ENCODE measurements around the gene KANK2. TPM values are rescaled to one million over a fixed set of nuclear protein-coding genes. Genes with fewer than 3 reads are reported as not detected.

Gene KANK2
- total and polyA plus RNA-seq, 10 of the 15 experiments (the other 5 are each of a cell fraction or from before 2014, with no cell fraction given): 4.9 to 33.0 (median 21.0) TPM

DNA sequence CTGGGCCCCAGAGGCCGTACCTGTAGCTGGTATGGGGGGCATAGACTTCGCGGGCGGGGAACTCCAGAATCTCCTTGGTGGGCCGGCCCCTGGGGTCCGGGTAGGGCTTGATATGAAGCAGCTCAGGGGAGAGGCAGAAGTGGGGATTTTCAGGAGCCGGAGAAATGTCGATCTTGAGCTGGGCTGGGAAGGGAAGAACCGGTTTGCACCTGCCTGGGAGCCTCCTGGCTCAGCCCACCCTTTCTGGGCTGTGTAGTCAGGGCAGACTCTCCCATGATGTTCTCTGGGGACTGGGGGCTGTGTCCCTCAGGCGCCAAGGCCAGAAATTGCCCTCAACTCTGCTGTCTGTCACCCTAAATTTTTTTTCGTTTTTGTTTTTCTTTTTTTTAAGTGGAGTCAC is 44.7 kb upstream of the KANK2 start:
- DNase-seq (ENCODE audit: low read depth, low spot score): no peak
- Histone ChIP-seq H4K20me1 (ENCODE audit: control insufficient read depth, insufficient read depth) (no peaks in the 10 kb centered on the region), H3K27me3 (replicated peaks in 1 of 2; ENCODE audit: control insufficient read depth in 2 of 2, insufficient read depth in 2 of 2, low read length in 1 of 2) (no peaks in the 10 kb centered on the region), H3K36me3 (ENCODE audit: control insufficient read depth in 2 of 2, insufficient read depth in 2 of 2, low read length in 1 of 2) (no peaks in the 10 kb centered on the region; a peak in 1 of 4 replicates), H3K4me2 (ENCODE audit: control insufficient read depth, insufficient read depth) (no peak overlapping the region), H3K9me3 (replicated peaks; ENCODE audit: control insufficient read depth, insufficient read depth, low read length) (no peaks in the 10 kb centered on the region), H3K79me2 (ENCODE audit: control insufficient read depth, insufficient read depth, low read length) (no peaks in the 10 kb centered on the region), H3K27ac (ENCODE audit: control insufficient read depth, insufficient read depth) (no peak overlapping the region), H2AFZ (ENCODE audit: control insufficient read depth, low read depth, low read length) (no peak overlapping the region), H3K4me3 (no peak overlapping the region), H3K9ac (ENCODE audit: control insufficient read depth, insufficient read depth, low read length) (no peak overlapping the region), H3K4me1 (ENCODE audit: control insufficient read depth, insufficient read depth, low read length) (no peaks in the 10 kb centered on the region)
- intact Hi-C loops (cut with micrococcal nuclease; ENCODE audit: unreplicated experiment) (no loop called here), in situ Hi-C loops (cut with MboI) (no loop called here)
- BruUV-seq (replicated peaks): no TSS peak
- no peak for ATAC-seq
- SMC1A ChIA-PET (ENCODE audit: uncharacterized antibody, unreplicated experiment): no interaction called here
- WGBS (ENCODE audit: insufficient coverage, insufficient replicate concordance, low lambda C conversion rate, missing lambda C conversion rate): 76% methylated on average over 11 of the region's 11 CpGs
- no peak for FAIRE-seq
- POLR2A ChIA-PET: interaction anchor here (0.5 kb wide), 1 partner anchor 691 kb away, joined by 4 read pairs; no protein-coding TSS in a partner anchor
- RAD21 ChIA-PET (ENCODE audit: unreplicated experiment): no interaction called here
- CTCF ChIA-PET: interaction anchor here (0.6 to 2.8 kb wide), 7 partner anchors 8 to 241 kb away, joined by 3 to 14 read pairs (median 5); partner anchors contain the start of gene DOCK6
- no peak for TF ChIP-seq HDAC6 (IDR thresholded peaks at IDR 0.05; ENCODE audit: unreplicated experiment)
- TF ChIP-seq NR2C2 (IDR thresholded peaks at IDR 0.05; ENCODE audit: borderline replicate concordance, control insufficient read depth, insufficient read length, low read depth): no peak
- no peak for TF ChIP-seq BRCA1 (IDR thresholded peaks at IDR 0.05; ENCODE audit: low read depth, low read length)
- no peak for TF ChIP-seq RB1 (IDR thresholded peaks at IDR 0.05; ENCODE audit: borderline replicate concordance)
- TF ChIP-seq, protein P1, sequence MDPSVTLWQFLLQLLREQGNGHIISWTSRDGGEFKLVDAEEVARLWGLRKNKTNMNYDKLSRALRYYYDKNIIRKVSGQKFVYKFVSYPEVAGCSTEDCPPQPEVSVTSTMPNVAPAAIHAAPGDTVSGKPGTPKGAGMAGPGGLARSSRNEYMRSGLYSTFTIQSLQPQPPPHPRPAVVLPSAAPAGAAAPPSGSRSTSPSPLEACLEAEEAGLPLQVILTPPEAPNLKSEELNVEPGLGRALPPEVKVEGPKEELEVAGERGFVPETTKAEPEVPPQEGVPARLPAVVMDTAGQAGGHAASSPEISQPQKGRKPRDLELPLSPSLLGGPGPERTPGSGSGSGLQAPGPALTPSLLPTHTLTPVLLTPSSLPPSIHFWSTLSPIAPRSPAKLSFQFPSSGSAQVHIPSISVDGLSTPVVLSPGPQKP (IDR thresholded peaks at IDR 0.05; ENCODE audit: low read depth, low read length): no peak
- TF ChIP-seq POLR2A (IDR thresholded peaks at IDR 0.05; ENCODE audit: low read depth, low read length): no peak
- TF ChIP-seq, protein P2, sequence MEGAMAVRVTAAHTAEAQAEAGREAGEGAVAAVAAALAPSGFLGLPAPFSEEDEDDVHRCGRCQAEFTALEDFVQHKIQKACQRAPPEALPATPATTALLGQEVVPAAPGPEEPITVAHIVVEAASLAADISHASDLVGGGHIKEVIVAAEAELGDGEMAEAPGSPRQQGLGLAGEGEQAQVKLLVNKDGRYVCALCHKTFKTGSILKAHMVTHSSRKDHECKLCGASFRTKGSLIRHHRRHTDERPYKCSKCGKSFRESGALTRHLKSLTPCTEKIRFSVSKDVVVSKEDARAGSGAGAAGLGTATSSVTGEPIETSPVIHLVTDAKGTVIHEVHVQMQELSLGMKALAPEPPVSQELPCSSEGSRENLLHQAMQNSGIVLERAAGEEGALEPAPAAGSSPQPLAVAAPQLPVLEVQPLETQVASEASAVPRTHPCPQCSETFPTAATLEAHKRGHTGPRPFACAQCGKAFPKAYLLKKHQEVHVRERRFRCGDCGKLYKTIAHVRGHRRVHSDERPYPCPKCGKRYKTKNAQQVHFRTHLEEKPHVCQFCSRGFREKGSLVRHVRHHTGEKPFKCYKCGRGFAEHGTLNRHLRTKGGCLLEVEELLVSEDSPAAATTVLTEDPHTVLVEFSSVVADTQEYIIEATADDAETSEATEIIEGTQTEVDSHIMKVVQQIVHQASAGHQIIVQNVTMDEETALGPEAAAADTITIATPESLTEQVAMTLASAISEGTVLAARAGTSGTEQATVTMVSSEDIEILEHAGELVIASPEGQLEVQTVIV (IDR thresholded peaks at IDR 0.05; ENCODE audit: borderline replicate concordance, partially characterized antibody): no peak
- TF ChIP-seq POLR2AphosphoS5 (IDR thresholded peaks at IDR 0.05; ENCODE audit: low read length): no peak
- no peak for TF ChIP-seq TCF3 (IDR thresholded peaks at IDR 0.05; ENCODE audit: borderline replicate concordance, insufficient read depth, low read depth, low read length)
- TF ChIP-seq, protein P3, sequence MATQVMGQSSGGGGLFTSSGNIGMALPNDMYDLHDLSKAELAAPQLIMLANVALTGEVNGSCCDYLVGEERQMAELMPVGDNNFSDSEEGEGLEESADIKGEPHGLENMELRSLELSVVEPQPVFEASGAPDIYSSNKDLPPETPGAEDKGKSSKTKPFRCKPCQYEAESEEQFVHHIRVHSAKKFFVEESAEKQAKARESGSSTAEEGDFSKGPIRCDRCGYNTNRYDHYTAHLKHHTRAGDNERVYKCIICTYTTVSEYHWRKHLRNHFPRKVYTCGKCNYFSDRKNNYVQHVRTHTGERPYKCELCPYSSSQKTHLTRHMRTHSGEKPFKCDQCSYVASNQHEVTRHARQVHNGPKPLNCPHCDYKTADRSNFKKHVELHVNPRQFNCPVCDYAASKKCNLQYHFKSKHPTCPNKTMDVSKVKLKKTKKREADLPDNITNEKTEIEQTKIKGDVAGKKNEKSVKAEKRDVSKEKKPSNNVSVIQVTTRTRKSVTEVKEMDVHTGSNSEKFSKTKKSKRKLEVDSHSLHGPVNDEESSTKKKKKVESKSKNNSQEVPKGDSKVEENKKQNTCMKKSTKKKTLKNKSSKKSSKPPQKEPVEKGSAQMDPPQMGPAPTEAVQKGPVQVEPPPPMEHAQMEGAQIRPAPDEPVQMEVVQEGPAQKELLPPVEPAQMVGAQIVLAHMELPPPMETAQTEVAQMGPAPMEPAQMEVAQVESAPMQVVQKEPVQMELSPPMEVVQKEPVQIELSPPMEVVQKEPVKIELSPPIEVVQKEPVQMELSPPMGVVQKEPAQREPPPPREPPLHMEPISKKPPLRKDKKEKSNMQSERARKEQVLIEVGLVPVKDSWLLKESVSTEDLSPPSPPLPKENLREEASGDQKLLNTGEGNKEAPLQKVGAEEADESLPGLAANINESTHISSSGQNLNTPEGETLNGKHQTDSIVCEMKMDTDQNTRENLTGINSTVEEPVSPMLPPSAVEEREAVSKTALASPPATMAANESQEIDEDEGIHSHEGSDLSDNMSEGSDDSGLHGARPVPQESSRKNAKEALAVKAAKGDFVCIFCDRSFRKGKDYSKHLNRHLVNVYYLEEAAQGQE (IDR thresholded peaks at IDR 0.05; ENCODE audit: low read depth, low read length): no peak
- TF ChIP-seq TCF12 (IDR thresholded peaks at IDR 0.05; ENCODE audit: low read depth, low read length): no peak
- no peak for TF ChIP-seq SRF (IDR thresholded peaks at IDR 0.05; ENCODE audit: low read depth in 2 of 2, low read length in 2 of 2)
- TF ChIP-seq MTA3 (IDR thresholded peaks at IDR 0.05; ENCODE audit: borderline replicate concordance, low read length): no peak
- no peak for TF ChIP-seq SIX5 (IDR thresholded peaks at IDR 0.05; ENCODE audit: low read depth, low read length, severe bottlenecking)
- no peak for TF ChIP-seq FOXM1 (IDR thresholded peaks at IDR 0.05; ENCODE audit: low read depth, low read length)
- TF ChIP-seq BACH1 (IDR thresholded peaks at IDR 0.05; ENCODE audit: borderline replicate concordance): no peak
- TF ChIP-seq FOXK2 (IDR thresholded peaks at IDR 0.05): no peak
- TF ChIP-seq PAX5 (IDR thresholded peaks at IDR 0.05; ENCODE audit: borderline replicate concordance, low read depth, low read length): no peak
- TF ChIP-seq ZNF622 (IDR thresholded peaks at IDR 0.05): no peak

Data from GM12878 (cell line).